Measurements from ENCODE around the gene SUSD4. TPM values are rescaled to one million over a fixed set of nuclear protein-coding genes. Genes with fewer than 3 reads are reported as not detected.

Gene SUSD4
- total RNA-seq, 2 donors from 2014 or later: 10.7 to 26.7 TPM

DNA sequence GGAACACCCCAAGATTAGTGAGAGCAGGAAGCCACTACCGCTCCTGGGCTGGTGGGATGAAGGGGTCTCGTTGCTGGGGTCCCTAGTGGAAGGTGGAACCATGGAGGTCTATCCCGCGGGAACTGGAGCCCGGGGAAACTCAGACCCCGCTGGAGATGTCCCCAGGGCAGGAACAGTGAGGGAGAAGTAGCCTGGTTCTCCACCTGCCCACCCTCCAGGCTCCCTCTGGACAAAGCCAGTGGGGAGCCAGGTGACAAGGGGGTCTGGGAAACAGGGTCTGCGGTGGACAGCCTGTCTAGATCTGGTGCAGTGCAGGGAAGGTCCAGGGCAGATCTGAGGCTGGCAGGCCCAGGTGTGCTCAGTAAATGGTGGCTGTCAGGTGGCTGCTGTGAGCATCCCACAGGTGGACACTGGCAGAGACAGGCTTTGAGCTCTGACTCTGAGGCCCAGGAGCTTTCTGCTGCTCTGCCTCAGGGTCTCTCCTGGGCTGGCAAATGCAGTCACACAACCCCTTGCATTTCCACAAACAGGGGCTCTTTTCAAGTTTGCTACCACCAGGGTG lies 132.9 kb downstream of the SUSD4 start:
- no peaks in the 10 kb centered on the region for H3K27me3 ChIP-seq (replicated peaks; ENCODE audit: insufficient read depth)
- H3K27ac ChIP-seq: no peak overlapping the region
- DNase-seq (ENCODE audit: low spot score): no peak
- 98% methylated on average over 7 of the region's 7 CpGs for WGBS
- H3K9me3 ChIP-seq: no peaks in the 10 kb centered on the region
- no peak overlapping the region for H3K4me3 ChIP-seq
- H3K36me3 ChIP-seq: no peaks in the 10 kb centered on the region
- TF ChIP-seq POLR2AphosphoS5 (IDR thresholded peaks at IDR 0.05): no peak
- no peak for TF ChIP-seq POLR2A (IDR thresholded peaks at IDR 0.05)
- TF ChIP-seq, protein P1, sequence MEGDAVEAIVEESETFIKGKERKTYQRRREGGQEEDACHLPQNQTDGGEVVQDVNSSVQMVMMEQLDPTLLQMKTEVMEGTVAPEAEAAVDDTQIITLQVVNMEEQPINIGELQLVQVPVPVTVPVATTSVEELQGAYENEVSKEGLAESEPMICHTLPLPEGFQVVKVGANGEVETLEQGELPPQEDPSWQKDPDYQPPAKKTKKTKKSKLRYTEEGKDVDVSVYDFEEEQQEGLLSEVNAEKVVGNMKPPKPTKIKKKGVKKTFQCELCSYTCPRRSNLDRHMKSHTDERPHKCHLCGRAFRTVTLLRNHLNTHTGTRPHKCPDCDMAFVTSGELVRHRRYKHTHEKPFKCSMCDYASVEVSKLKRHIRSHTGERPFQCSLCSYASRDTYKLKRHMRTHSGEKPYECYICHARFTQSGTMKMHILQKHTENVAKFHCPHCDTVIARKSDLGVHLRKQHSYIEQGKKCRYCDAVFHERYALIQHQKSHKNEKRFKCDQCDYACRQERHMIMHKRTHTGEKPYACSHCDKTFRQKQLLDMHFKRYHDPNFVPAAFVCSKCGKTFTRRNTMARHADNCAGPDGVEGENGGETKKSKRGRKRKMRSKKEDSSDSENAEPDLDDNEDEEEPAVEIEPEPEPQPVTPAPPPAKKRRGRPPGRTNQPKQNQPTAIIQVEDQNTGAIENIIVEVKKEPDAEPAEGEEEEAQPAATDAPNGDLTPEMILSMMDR (IDR thresholded peaks at IDR 0.05): no peak
- no peaks in the 10 kb centered on the region for H3K4me1 ChIP-seq (replicated peaks)
- intact Hi-C loops (cut with DNase I): no loop called here

DNA sequence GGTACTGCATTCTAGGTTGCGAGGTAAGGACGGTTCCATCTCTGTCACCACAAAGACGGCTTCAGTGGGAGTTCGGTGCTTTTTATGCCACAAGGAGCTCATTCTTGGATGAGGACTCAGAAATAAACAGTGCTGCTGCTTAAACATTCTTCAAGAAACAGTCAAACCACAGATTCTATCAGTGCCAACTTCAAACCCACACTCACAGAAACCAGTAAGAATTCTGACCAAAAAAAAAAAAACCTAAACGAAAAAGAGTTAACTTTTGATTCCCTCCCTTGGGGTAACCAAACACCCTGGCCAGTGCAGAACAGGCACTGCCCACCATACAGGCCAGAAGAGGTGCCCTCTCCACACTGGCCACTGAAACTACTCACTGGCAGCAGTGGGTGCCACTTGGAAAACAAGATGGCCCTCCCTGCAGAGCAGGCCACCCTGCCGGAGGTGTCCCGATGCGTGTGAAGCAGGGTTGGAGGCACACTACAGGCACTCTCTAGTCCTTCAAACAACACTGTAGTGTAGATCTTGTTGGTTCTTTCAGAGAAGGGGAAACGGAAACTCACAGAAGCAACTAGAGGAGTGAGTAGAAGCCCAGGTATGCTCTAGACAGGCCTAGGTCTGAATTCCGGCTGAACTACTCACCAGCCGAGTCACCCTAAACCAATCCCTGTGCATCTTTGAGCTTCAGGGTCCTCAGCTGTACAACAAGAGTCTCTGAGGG lies 133.7 kb downstream of the SUSD4 start:
- Histone ChIP-seq H3K27ac (no peak overlapping the region), H3K27me3 (replicated peaks; ENCODE audit: insufficient read depth) (no peaks in the 10 kb centered on the region), H3K4me3 (no peak overlapping the region), H3K9me3 (no peaks in the 10 kb centered on the region), H3K4me1 (replicated peaks) (no peaks in the 10 kb centered on the region), H3K36me3 (no peaks in the 10 kb centered on the region)
- intact Hi-C loops (cut with DNase I): no loop called here
- TF ChIP-seq POLR2A (IDR thresholded peaks at IDR 0.05) (no peak), POLR2AphosphoS5 (IDR thresholded peaks at IDR 0.05) (no peak)
- TF ChIP-seq, protein P1 (IDR thresholded peaks at IDR 0.05): no peak
- 79% methylated on average over 11 of the region's 11 CpGs for WGBS
- no peak for DNase-seq (ENCODE audit: low spot score)

DNA sequence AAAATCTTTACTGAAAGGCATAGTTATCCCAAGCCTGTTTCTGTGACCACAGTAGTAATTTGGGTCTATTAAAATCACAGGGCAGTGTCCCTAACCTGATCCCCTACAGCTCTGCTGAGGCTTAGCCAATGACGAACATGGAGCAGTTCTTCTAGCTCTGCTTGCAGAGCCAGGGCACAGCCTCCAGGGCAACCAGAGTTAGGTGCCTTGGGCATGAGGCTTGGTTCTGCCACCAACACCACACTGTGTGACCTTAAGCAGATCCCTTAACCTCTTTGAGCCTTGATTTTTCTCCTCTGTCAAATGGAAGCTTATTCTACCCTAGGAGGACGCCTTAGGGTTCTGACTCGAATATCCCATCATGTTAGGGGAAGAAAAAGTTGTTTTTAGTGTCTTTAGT lies 134.2 kb downstream of the SUSD4 start:
- TF ChIP-seq POLR2AphosphoS5 (IDR thresholded peaks at IDR 0.05): no peak
- TF ChIP-seq, protein P1 (IDR thresholded peaks at IDR 0.05): no peak
- TF ChIP-seq POLR2A (IDR thresholded peaks at IDR 0.05): no peak
- Histone ChIP-seq H3K27ac (no peak overlapping the region), H3K4me1 (replicated peaks) (no peaks in the 10 kb centered on the region), H3K9me3 (no peaks in the 10 kb centered on the region), H3K4me3 (no peak overlapping the region), H3K27me3 (replicated peaks; ENCODE audit: insufficient read depth) (no peaks in the 10 kb centered on the region), H3K36me3 (no peaks in the 10 kb centered on the region)
- DNase-seq (ENCODE audit: low spot score): no peak
- 85% methylated on average over 3 of the region's 3 CpGs for WGBS
- intact Hi-C loops (cut with DNase I): no loop called here

DNA sequence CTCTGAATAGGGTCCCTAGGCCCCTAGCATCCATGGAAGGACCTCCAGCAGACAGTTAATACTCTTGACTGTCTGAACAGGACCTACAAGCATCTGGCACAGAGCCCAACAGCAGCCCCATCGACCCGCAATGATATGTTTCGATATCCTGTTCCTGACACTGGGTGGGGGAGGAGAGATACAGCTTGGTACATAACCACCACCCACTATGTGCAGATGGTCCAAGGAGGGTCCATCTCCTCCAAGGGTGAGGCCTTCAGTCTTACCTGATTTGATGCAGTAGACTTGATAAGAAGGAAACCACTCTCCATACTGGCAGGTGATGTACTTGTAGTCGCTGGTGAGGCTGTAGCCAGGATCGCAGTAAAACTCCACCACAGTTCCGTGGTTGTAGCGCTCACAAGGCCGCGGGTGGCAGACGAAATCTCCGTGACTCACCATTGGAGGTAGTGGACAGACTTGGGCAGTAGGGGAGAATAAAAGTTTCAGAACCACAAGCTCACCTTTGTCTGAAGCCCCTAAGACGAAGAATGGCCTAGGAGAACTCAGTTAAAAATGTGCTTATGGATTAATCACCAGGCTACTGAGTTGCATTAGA lies 134.9 kb downstream of the SUSD4 start:
- 96% methylated on average over 12 of the region's 12 CpGs for WGBS
- Histone ChIP-seq H3K36me3 (no peaks in the 10 kb centered on the region), H3K9me3 (no peaks in the 10 kb centered on the region), H3K27me3 (replicated peaks; ENCODE audit: insufficient read depth) (no peaks in the 10 kb centered on the region), H3K4me3 (no peak overlapping the region), H3K4me1 (replicated peaks) (no peaks in the 10 kb centered on the region), H3K27ac (no peak overlapping the region)
- TF ChIP-seq POLR2AphosphoS5 (IDR thresholded peaks at IDR 0.05) (no peak), POLR2A (IDR thresholded peaks at IDR 0.05) (no peak)
- TF ChIP-seq, protein P1 (IDR thresholded peaks at IDR 0.05): no peak
- no peak for DNase-seq (ENCODE audit: low spot score)
- intact Hi-C loops (cut with DNase I): no loop called here

All from prostate gland (tissue), 2 donors.